ENCODE measurements around the gene SHISA6.
"Not testable (repeated sequence)": the region's sequence is repeated elsewhere in the genome, so short reads cannot be mapped to it uniquely, and the experiment has no call there.

DNA sequence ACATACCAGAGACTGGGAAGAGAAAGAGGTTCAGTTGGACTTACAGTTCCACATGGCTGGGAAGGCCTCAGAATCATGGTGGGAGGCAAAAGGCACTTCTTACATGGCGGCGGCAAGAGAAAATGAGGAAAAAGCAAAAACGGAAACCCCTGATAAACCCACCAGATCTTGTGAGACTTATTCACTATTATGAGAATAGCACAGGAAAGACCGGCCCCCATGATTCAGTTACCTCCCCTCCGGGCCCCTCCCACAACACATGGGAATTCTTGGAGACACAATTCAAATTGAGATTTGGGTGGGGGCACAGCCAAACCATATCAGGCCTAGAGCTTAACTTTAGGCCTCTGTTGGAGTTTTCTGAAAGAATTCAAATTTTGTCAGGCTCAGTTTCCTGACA, 60.9 kb downstream of the SHISA6 start:
- TF ChIP-seq EP300 (IDR thresholded peaks at IDR 0.05; ENCODE audit: low read depth); POLR2A (IDR thresholded peaks at IDR 0.05); POLR2AphosphoS5 (IDR thresholded peaks at IDR 0.05): not testable (repeated sequence)
- TF ChIP-seq, protein P1, sequence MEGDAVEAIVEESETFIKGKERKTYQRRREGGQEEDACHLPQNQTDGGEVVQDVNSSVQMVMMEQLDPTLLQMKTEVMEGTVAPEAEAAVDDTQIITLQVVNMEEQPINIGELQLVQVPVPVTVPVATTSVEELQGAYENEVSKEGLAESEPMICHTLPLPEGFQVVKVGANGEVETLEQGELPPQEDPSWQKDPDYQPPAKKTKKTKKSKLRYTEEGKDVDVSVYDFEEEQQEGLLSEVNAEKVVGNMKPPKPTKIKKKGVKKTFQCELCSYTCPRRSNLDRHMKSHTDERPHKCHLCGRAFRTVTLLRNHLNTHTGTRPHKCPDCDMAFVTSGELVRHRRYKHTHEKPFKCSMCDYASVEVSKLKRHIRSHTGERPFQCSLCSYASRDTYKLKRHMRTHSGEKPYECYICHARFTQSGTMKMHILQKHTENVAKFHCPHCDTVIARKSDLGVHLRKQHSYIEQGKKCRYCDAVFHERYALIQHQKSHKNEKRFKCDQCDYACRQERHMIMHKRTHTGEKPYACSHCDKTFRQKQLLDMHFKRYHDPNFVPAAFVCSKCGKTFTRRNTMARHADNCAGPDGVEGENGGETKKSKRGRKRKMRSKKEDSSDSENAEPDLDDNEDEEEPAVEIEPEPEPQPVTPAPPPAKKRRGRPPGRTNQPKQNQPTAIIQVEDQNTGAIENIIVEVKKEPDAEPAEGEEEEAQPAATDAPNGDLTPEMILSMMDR (IDR thresholded peaks at IDR 0.05): not testable (repeated sequence)

All from transverse colon (tissue), 4 donors.